GM18502 (cell line): ENCODE data around the gene FAM149A.

ENCODE experiments used
- ATAC-seq: cut with Tn5 transposase; IDR thresholded peaks from one replicate; pipeline ENCODE4 v1.9.1; 2021; ENCODE audit warnings: mild to moderate bottlenecking; ENCODE audit not compliant: unreplicated experiment, poor library complexity

The FAM149A gene

GRCh38 chr4:186151499-186151898 is 47.0 kb downstream of the FAM149A start:
- ATAC-seq: no peak

GRCh38 chr4:186158021-186158813 is 53.7 kb downstream of the FAM149A start:
- ATAC-seq: no peak

- ATAC-seq: no peak
Observed at GRCh38 chr4:186158966-186159365, 54.5 kb downstream of the FAM149A start.

GRCh38 chr4:186159613-186160012 is 55.1 kb downstream of the FAM149A start:
- ATAC-seq: no peak

GRCh38 chr4:186161138-186161537 is 56.6 kb downstream of the FAM149A start:
- peak; percentile 89 for ATAC-seq

GRCh38 chr4:186166852-186167512 is 62.5 kb downstream of the FAM149A start:
- ATAC-seq: no peak

- no peak for ATAC-seq
Observed at GRCh38 chr4:186167605-186168004, 63.1 kb downstream of the FAM149A start.

GRCh38 chr4:186168750-186169149 is 64.2 kb downstream of the FAM149A start:
- no peak for ATAC-seq

GRCh38 chr4:186169333-186169944 is 64.9 kb downstream of the FAM149A start:
- no peak for ATAC-seq

GRCh38 chr4:186169945-186170802 is 65.7 kb downstream of the FAM149A start:
- no peak for ATAC-seq

- ATAC-seq: no peak
Observed at GRCh38 chr4:186170966-186171365, 66.5 kb downstream of the FAM149A start.

GRCh38 chr4:186172546-186172945 is 68.0 kb downstream of the FAM149A start:
- ATAC-seq: no peak

GRCh38 chr4:186188107-186188506 is 83.6 kb downstream of the FAM149A start:
- ATAC-seq: no peak

- ATAC-seq: no peak
Observed at GRCh38 chr4:186189656-186190055, 85.2 kb downstream of the FAM149A start.

- ATAC-seq: peak; percentile 37
Observed at GRCh38 chr4:186190581-186191199, 86.2 kb downstream of the FAM149A start.

- ATAC-seq: peak; percentile 88
Observed at GRCh38 chr4:186191200-186192065, 86.9 kb downstream of the FAM149A start, which contains the start of gene CYP4V2. Gene CYP4V2 (plus strand): TSS chr4:186191567. CDS start chr4:186191824, 257 bp downstream.

GRCh38 chr4:186192066-186192612 is 87.6 kb downstream of the FAM149A start:
- ATAC-seq: no peak

- no peak for ATAC-seq
Observed at GRCh38 chr4:186193851-186194250, 89.3 kb downstream of the FAM149A start.

GRCh38 chr4:186196063-186196462 is 91.6 kb downstream of the FAM149A start:
- no peak for ATAC-seq
